ENCODE measurements around the gene SYT2. TPM values are rescaled to one million over a fixed set of nuclear protein-coding genes. Genes with fewer than 3 reads are reported as not detected.

Gene SYT2
- total RNA-seq, 1 donor from 2014 or later = 0.26 TPM

GRCh38 chr1:202697038-202697437, 13.2 kb downstream of the SYT2 start:
- TF ChIP-seq EZH2 (IDR thresholded peaks at IDR 0.05) (no peak), CTCF (IDR thresholded peaks at IDR 0.05) (no peak), EZH2phosphoT487 (IDR thresholded peaks at IDR 0.05) (no peak)

GRCh38 chr1:202694314-202694713, 15.9 kb downstream of the SYT2 start:
- H3K27me3 Mint-ChIP-seq (ENCODE audit: insufficient read depth, low read depth) = peaks cover 44% of the 10 kb centered on the region
- peaks cover 1% of the 10 kb centered on the region for H3K4me1 Mint-ChIP-seq
- H4K20me1 ChIP-seq (ENCODE audit: low read depth) = peaks cover 25% of the 10 kb centered on the region
- H3K9me3 Mint-ChIP-seq = no peaks in the 10 kb centered on the region
- H3K36me3 Mint-ChIP-seq = no peaks in the 10 kb centered on the region
- H3K4me3 ChIP-seq = no peak overlapping the region
- H3K27ac ChIP-seq = no peak overlapping the region
- no peak for DNase-seq (ENCODE audit: low spot score)
- no peak overlapping the region for H3K9ac ChIP-seq
- H3K36me3 ChIP-seq = no peaks in the 10 kb centered on the region
- H3K4me1 ChIP-seq = no peaks in the 10 kb centered on the region
- no peak overlapping the region for H2AFZ ChIP-seq (replicated peaks)
- H3K4me2 ChIP-seq = no peak overlapping the region
- no peaks in the 10 kb centered on the region for H3K79me2 ChIP-seq (ENCODE audit: low read depth)
- TF ChIP-seq EZH2phosphoT487 (IDR thresholded peaks at IDR 0.05) (no peak), CTCF (IDR thresholded peaks at IDR 0.05) (no peak), EZH2 (IDR thresholded peaks at IDR 0.05) (no peak)
- H3K4me3 Mint-ChIP-seq = no peak overlapping the region
- no peak overlapping the region for H3K27ac Mint-ChIP-seq
- H3K27me3 ChIP-seq = peaks cover 33% of the 10 kb centered on the region
- no peaks in the 10 kb centered on the region for H3K9me3 ChIP-seq (ENCODE audit: low read depth)
- H3F3A ChIP-seq (ENCODE audit: low read depth) = no peaks in the 10 kb centered on the region

More at GRCh38 chr1:202697038-202697437, 13.2 kb downstream of the SYT2 start:
- no peaks in the 10 kb centered on the region for H3K79me2 ChIP-seq (ENCODE audit: low read depth)
- no peak overlapping the region for H3K4me2 ChIP-seq
- Mint-ChIP-seq H3K9me3 (no peaks in the 10 kb centered on the region), H3K27me3 (ENCODE audit: insufficient read depth, low read depth) (peaks cover 47% of the 10 kb centered on the region), H3K4me3 (no peak overlapping the region), H3K36me3 (no peaks in the 10 kb centered on the region), H3K27ac (no peak overlapping the region), H3K4me1 (peaks cover 2% of the 10 kb centered on the region)
- peaks cover 22% of the 10 kb centered on the region for H4K20me1 ChIP-seq (ENCODE audit: low read depth)
- H3K27me3 ChIP-seq = peaks cover 37% of the 10 kb centered on the region
- no peaks in the 10 kb centered on the region for H3K9me3 ChIP-seq (ENCODE audit: low read depth)
- no peak overlapping the region for H2AFZ ChIP-seq (replicated peaks)
- no peaks in the 10 kb centered on the region for H3F3A ChIP-seq (ENCODE audit: low read depth)
- DNase-seq (ENCODE audit: low spot score) = no peak
- no peak overlapping the region for H3K27ac ChIP-seq
- H3K4me1 ChIP-seq = peaks cover 3% of the 10 kb centered on the region
- H3K4me3 ChIP-seq = no peak overlapping the region
- no peak overlapping the region for H3K9ac ChIP-seq
- no peaks in the 10 kb centered on the region for H3K36me3 ChIP-seq

GRCh38 chr1:202692959-202693555, 17.2 kb downstream of the SYT2 start:
- H3K79me2 ChIP-seq (ENCODE audit: low read depth) = no peaks in the 10 kb centered on the region
- no peak overlapping the region for H3K4me2 ChIP-seq
- H3K27me3 ChIP-seq = peaks cover 33% of the 10 kb centered on the region
- H4K20me1 ChIP-seq (ENCODE audit: low read depth) = peaks cover 25% of the 10 kb centered on the region
- Mint-ChIP-seq H3K9me3 (no peaks in the 10 kb centered on the region), H3K36me3 (no peaks in the 10 kb centered on the region), H3K27ac (no peak overlapping the region), H3K27me3 (ENCODE audit: insufficient read depth, low read depth) (peaks cover 47% of the 10 kb centered on the region), H3K4me3 (peak overlapping the region; percentile 11), H3K4me1 (peaks cover 5% of the 10 kb centered on the region)
- peak; percentile 93 for DNase-seq (ENCODE audit: low spot score)
- peak; percentile 47 for TF ChIP-seq CTCF (IDR thresholded peaks at IDR 0.05)
- no peak for TF ChIP-seq EZH2 (IDR thresholded peaks at IDR 0.05)
- no peak overlapping the region for H3K9ac ChIP-seq
- H3K4me1 ChIP-seq = no peaks in the 10 kb centered on the region
- no peaks in the 10 kb centered on the region for H3K36me3 ChIP-seq
- no peaks in the 10 kb centered on the region for H3K9me3 ChIP-seq (ENCODE audit: low read depth)
- H3F3A ChIP-seq (ENCODE audit: low read depth) = no peaks in the 10 kb centered on the region
- no peak overlapping the region for H3K4me3 ChIP-seq
- no peak overlapping the region for H3K27ac ChIP-seq
- no peak overlapping the region for H2AFZ ChIP-seq (replicated peaks)
